HG03097 (cell line): ENCODE results near the gene TEX51.

Experiments
- ATAC-seq: cut with Tn5 transposase; IDR thresholded peaks from one replicate; pipeline ENCODE4 v1.9.1; 2021; ENCODE audit not compliant: unreplicated experiment, low FRiP score

TEX51 gene

DNA sequence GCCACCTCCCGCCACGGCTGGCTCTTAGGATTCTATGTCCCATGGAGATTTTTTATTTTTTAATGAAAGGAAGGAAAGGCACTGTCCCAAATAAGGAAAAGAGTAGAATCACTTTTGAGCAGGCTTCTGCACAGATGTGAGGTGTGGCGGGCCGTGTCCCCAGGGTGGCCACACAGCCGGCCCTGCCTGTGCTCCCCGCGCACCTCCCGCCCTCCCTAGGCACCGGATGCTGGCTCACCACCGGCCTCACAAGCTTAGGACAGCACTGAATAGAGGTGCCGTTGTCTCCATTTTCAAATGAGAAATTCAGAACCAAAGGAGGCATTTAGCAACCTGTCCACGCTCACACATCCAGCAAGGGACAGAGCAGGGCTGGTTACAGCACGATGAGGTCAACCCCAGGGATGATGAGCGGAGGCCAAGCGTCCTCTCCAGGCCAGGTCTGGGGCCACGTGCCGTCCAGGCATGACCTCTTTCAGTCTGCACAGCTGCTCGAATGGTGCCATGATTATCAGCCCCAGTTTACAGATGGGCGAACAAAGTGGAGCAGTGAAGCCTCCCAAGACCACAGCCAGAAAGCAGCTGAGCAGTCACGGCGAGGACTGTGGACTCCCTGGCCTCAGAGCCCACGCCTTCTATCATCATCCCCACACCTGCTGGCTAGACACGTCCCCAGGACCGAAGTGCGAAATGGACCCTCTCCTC is 20.7 kb upstream of the TEX51 start:
- no peak for ATAC-seq

GRCh38 chr2:126878601-126879000 is 20.1 kb upstream of the TEX51 start:
- no peak for ATAC-seq

DNA sequence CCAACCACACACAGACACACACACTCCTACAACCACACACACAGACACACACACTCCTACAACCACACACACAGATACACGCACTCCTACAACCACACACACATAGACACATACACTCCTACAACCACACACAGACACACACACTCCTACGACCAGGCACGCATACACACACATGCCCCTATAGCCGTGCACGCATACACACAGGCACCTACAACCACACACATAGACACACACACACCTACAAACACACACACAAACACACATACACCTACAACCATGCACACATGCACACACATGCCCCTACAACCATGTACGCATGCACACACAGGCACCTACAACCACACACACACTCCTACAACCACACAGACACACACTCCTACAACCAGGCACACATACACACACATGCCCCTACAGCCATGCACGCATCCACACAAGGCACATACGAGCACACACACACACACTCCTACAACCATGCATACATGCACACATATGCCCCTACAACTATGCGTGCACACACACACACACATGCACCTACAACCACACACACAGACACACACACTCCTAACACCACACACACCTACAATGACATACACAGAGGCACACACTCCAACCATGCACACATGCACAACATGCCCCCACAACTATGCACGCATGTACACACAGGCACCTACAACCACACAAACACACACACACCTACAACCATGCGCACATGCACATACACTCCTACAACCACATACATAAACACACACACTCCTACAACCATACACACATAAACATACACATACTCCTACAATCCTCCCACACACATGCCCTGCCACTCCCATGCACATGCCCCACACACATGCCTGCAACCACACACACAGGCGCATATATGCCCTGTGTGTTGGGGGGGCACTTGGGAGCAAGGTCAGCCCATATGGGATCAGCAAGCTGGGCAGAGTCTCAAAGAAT is 19.1 kb upstream of the TEX51 start:
- ATAC-seq: no peak

DNA sequence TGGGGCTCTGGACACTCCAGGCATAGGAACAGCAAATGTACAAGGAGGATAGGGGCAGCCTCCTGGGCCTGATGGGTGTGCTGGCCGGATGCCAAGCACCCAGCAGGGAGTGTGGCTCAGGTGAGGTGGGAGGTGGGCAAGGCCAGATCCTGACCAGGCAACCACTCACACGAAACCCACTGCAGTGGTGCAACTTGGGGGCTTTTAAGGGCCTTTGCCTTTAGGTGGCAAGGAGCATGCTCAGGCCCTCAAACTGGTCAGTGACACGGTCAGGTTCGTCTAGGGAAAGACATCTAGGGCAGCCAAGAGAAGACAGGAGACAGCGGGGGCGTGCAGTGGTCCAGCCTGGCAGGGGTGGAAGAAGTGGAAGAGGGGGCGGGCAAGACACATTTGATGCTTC is 18.4 kb upstream of the TEX51 start:
- ATAC-seq: no peak

- ATAC-seq: no peak
Measured at GRCh38 chr2:126880817-126881216, 17.9 kb upstream of the TEX51 start.

DNA sequence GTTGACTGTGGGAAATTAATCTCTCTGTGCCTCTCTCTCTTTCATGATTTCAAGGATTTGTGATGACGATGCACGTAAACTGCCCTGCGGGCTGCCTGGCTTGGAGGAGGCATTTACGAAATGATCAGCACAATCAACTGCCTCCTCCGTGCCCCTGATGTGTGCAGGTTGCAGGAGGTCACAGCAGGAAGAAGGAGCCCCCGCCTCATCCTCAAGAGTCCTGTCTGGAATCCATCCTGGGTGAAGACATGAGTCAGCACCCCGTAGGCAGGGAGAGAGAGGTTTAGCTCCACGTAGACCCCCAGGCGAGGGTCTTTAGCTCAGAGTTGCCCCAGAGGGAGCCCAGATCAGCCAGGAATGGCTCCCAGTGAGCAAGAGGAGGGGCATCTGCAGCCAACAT is 17.1 kb upstream of the TEX51 start:
- ATAC-seq: no peak

DNA sequence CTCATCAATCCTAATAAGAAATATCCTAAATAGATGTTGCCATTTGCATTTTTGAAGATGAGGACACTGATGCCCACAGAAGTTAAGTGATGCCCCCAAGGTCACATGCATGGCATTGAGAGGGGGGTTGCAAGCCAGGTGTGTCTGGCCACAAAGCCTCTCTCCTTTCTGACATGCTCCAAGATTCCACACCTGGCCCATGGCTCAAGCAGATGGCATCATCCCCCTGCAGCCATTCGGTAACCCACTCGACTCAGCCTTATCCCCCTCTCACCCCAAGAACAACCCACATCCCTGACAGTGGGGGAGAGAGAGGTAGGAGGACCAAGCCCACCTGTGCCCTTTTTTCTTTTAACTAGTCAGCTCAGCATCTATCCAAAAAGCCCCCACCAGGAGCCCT is 16.5 kb upstream of the TEX51 start:
- ATAC-seq: no peak

DNA sequence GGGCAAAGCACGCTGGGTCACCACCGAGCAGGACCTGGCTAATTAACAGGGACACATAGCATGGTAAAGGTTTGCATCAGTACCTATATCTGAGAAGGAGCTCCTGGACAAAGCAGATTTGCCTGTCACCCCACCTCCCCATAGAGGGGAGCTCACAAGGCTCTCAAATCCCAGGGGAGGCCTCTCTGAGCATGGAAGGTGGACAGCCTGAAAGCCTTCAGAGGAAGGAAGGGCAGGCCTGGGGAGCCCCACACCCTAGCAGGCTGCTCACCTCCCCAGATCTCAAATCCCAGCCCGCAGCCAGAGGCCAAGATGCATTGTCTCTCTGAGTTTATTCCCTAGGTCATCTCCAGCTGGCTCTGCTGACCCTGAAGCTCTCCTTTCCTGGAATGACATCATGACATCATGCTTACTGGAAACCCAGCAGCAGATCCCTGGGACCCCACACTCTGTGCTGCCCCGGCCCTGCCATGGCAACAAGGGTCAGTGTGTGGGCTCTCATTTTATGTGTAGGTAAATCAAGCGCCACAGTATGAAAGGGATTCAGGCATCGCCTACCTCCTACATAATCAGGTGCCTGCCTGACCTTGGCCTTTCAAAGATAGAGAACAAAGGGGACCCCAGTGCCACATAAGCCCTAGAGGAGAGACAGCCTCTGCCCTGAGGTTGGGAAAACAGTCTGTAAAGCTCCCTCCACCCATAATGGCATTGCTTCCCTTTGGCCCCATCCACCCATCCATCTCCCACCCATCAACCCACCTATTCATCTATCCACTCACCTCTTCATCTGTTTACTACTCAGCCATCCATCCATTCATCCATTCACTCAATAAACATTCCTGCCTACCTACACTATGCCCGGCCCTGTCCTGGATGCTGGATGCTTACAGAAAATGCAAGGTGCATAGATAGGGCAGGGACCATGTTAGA is 15.7 kb upstream of the TEX51 start:
- no peak for ATAC-seq

DNA sequence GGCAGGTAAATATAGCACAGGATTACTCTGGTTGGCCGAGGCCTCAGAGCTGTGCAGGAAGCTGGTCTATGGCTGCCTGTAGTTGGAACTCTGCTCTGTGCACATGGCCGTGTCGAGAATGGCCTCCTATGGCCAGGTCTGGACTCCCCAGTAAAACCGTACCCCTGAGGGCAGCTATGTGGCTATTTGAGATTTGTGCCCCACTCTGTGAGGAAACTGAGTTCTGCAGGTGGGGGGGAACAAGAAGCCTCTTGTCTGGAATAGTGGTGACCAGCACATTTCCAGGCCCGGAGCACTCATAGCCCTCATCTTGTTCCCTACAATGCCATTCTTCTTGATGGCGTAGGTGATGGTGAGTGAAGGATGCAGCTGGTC is 15.0 kb upstream of the TEX51 start:
- ATAC-seq: no peak

GRCh38 chr2:126884861-126885750 is 13.6 kb upstream of the TEX51 start:
- ATAC-seq: no peak

DNA sequence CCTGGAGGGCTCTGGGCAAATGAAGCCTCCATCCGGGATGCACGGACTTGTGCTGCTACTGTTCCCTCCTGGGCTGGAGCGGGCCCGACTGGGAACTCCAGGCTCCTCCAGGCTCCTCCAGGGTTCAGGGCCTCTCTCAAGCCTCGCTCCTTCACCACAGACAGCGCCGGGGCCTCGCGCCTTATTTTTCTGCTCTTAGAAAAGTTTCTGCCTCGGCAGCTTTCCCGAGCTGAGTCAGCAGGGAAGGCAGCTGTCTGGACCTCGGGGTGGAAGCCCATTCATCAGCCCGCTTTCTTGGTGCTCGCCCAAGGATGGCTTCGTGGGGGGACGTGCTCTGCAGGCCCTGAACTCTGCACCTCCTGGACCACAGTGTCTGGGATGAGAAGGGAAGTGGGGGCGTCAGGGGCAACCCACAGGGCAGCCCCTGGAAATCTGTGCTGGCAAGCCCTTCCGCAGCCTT is 12.9 kb upstream of the TEX51 start:
- ATAC-seq: no peak

- ATAC-seq: peak; percentile 90
Measured at GRCh38 chr2:126886211-126886915, 12.3 kb upstream of the TEX51 start.

GRCh38 chr2:126886916-126887280 is 11.8 kb upstream of the TEX51 start:
- no peak for ATAC-seq

GRCh38 chr2:126887506-126887905 is 11.2 kb upstream of the TEX51 start:
- no peak for ATAC-seq

- no peak for ATAC-seq
Measured at GRCh38 chr2:126888046-126888445, 10.6 kb upstream of the TEX51 start.

DNA sequence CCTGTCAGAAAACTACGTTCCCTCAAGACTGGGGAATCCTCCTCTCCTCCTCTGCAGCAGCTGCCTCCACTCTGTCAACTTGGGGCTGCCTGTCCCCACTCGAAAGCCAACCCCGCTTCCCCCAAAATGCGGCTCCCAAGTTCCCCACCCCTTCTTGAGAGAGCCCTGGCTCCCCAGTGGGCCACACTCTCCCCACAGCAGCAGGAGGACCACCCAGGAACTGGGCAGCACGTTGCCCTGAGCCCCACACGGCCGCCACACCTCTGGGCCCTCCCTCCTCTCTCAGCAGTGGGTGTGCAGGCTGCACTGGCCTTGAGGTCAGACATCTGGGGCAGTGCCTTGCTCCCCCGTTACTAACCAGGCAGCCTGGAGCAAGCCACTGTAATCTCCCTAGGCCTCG is 9.6 kb upstream of the TEX51 start:
- ATAC-seq: no peak

DNA sequence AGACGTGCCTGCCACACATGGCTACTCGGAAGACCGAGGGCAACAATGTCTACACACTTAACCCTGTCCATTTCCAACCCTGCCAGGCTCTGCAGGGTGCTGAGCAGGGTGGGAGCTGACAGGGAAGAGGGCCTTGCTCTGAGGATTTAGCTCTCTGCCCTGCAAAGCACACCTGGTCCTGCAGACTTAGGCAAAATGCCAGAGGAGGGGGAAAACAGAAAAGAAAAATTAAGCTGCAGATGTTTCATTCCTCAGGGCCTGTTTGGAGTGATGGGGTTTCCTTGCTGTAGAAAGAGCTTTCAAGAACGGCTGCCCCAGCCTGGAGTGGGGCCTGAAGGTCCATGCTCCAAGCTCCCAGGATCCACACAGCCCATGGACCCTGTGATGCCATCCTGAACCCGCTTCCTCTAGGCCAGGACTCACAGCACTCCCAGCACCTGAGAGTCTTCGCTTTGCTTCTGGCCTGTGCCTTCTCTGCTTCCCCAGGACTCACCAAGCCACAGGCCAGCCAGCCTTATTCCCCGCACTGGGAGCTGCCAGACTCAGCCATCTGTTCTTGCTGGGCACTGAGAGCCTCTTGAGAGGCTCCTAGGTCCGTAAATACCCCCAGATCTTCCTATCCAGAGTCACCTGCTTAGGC is 9.1 kb upstream of the TEX51 start:
- no peak for ATAC-seq

DNA sequence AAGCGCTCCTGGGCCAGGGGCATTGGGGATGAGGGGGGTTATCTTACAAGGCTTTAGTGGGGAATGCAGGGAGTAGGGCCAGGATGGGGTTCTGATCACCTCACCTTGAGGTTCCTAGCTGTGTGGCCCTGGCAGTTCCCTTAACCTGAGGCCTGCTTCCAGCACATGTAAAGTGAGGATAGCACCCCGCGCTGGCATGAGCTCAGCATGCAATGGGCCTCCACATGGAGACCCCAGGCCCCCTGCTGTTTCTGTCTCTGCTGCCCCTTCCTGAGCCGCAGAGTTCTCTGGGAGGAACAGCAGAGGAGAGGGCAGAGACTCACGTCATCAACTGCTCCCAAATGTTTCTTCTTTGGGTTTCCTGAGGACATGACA is 8.6 kb upstream of the TEX51 start:
- no peak for ATAC-seq
